Measurements from ENCODE around the gene FBXO48.

FBXO48 gene

DNA sequence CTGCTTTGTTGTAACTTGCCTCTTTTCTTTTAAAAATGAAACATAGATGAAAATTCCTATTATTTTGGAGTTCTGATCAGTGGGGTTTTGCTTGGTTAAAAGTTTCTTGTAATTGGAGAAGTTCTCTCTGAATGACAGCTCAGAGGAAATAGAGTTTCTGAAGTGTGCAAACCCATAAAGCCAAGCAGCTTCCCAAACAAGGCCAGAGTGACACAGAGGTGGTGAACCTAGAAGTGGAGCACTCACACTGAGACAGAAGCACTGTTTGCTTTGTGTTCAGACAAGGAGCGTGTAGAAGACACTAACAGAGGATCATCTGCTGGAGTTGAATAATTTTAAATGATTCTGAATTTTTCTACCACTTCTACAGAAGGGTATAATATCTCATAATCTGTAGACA is 49.2 kb downstream of the FBXO48 start:
- TF ChIP-seq L3MBTL2 (conservative IDR thresholded peaks at IDR 0.05) (no peak), CTBP1 (IDR thresholded peaks at IDR 0.05; ENCODE audit: borderline replicate concordance) (no peak), BHLHE40 (IDR thresholded peaks at IDR 0.05; ENCODE audit: borderline replicate concordance) (no peak), SP1 (IDR thresholded peaks at IDR 0.05) (no peak), FOXA1 (IDR thresholded peaks at IDR 0.05) (no peak), ZNF384 (IDR thresholded peaks at IDR 0.05) (no peak), FOXM1 (IDR thresholded peaks at IDR 0.05; ENCODE audit: borderline replicate concordance) (no peak), NFRKB (IDR thresholded peaks at IDR 0.05) (no peak), LEF1 (IDR thresholded peaks at IDR 0.05; ENCODE audit: borderline replicate concordance) (no peak)
- TF ChIP-seq, protein P1, sequence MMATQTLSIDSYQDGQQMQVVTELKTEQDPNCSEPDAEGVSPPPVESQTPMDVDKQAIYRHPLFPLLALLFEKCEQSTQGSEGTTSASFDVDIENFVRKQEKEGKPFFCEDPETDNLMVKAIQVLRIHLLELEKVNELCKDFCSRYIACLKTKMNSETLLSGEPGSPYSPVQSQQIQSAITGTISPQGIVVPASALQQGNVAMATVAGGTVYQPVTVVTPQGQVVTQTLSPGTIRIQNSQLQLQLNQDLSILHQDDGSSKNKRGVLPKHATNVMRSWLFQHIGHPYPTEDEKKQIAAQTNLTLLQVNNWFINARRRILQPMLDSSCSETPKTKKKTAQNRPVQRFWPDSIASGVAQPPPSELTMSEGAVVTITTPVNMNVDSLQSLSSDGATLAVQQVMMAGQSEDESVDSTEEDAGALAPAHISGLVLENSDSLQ (IDR thresholded peaks at IDR 0.05) = no peak
- CTCF ChIA-PET = no interaction called here
- POLR2A ChIA-PET = no interaction called here
- no peak for DNase-seq (ENCODE audit: extremely low spot score)

DNA sequence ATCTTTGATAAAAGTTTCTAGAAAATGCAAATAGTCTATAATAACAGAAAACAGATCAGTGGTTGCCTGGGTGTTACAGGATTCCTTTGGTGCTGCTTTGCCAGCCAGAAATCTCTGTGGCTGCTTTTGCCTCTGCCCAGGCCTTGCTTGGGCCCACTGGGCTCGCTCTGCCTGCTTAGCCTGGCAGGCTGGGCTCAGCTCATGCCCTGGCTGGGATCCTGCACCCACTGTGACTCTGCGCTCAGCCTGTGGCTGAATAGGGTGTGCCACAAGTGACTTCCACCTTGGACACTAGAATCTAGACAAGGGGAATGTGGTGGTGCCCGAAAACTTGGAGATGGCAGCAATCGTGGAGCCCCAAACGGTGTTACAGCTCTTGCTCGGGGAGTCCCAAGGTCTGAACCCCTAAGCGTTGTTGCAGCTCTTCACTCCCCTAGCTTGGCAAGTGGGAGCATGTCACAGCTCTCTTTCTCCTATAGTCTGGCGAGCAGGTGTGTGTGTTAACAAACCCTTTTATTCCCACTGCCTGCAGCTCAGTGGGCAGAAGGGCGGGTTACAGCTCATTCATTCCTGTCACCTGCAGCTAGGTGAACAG is 50.9 kb downstream of the FBXO48 start:
- DNase-seq (ENCODE audit: extremely low spot score) = no peak
- CTCF ChIA-PET = no interaction called here
- POLR2A ChIA-PET = no interaction called here
- no peak for TF ChIP-seq SUZ12 (IDR thresholded peaks at IDR 0.05)
- TF ChIP-seq LEF1 (IDR thresholded peaks at IDR 0.05; ENCODE audit: borderline replicate concordance) = no peak
- no peak for TF ChIP-seq ZNF384 (IDR thresholded peaks at IDR 0.05)
- no peak for TF ChIP-seq ELF4 (IDR thresholded peaks at IDR 0.05)
- TF ChIP-seq L3MBTL2 (conservative IDR thresholded peaks at IDR 0.05) = no peak
- no peak for TF ChIP-seq FOXA1 (IDR thresholded peaks at IDR 0.05)
- no peak for TF ChIP-seq TARDBP (IDR thresholded peaks at IDR 0.05)
- TF ChIP-seq CTBP1 (IDR thresholded peaks at IDR 0.05; ENCODE audit: borderline replicate concordance) = no peak
- TF ChIP-seq, protein P1 (IDR thresholded peaks at IDR 0.05) = no peak
- TF ChIP-seq FOXK2 (IDR thresholded peaks at IDR 0.05) = no peak

DNA sequence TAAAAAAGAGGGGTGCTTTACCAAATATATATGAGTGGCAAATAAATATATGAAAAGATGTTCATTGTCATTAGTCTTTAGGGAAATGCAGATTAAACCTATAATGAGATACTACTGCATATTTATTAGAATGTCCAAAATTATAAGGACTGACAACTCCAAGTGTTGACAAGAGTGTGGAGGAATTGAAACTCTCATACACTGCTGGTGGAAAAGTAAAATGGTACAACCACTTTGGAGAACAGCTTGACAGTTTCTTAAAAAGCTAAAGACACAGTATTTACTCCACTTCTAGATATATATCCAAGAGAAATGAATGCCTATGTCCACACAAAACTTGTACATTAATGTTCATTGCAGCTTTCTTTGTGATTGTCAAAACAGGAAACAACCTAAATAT is 51.6 kb downstream of the FBXO48 start:
- TF ChIP-seq, protein P1 (IDR thresholded peaks at IDR 0.05) = no peak
- TF ChIP-seq FOXM1 (IDR thresholded peaks at IDR 0.05; ENCODE audit: borderline replicate concordance) (no peak), LEF1 (IDR thresholded peaks at IDR 0.05; ENCODE audit: borderline replicate concordance) (no peak), HDGF (IDR thresholded peaks at IDR 0.05; ENCODE audit: borderline replicate concordance) (no peak), NFRKB (IDR thresholded peaks at IDR 0.05) (no peak), FOXA1 (IDR thresholded peaks at IDR 0.05) (no peak), TARDBP (IDR thresholded peaks at IDR 0.05) (no peak), L3MBTL2 (conservative IDR thresholded peaks at IDR 0.05) (no peak), CTBP1 (IDR thresholded peaks at IDR 0.05; ENCODE audit: borderline replicate concordance) (no peak), ARNT (IDR thresholded peaks at IDR 0.05) (no peak), SUZ12 (IDR thresholded peaks at IDR 0.05) (no peak), SP1 (IDR thresholded peaks at IDR 0.05) (no peak), BHLHE40 (IDR thresholded peaks at IDR 0.05; ENCODE audit: borderline replicate concordance) (no peak), ZNF384 (IDR thresholded peaks at IDR 0.05) (no peak), ELF4 (IDR thresholded peaks at IDR 0.05) (no peak), FOXK2 (IDR thresholded peaks at IDR 0.05) (no peak)
- POLR2A ChIA-PET = no interaction called here
- no peak for DNase-seq (ENCODE audit: extremely low spot score)
- CTCF ChIA-PET = no interaction called here

DNA sequence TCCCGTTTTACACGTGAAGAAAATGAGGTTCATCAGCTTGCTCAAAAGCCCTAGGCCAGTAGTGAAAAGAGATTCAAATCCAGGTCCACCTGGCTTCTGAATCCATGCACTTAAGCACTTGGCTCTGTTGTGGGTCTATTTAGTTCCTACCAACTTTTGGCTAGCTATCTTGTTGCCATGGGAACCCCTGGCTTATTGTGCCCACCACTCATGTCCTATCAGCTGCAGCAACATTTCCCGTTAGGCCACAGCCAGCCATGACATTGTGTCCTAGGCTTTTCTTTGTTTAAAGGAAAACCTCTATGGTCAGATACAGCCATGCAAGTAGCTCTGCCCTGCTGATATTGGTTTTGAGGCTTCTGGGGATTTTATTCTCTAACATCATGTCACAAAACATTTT is 52.2 kb downstream of the FBXO48 start:
- DNase-seq (ENCODE audit: extremely low spot score) = no peak
- CTCF ChIA-PET = no interaction called here
- no peak for TF ChIP-seq CTBP1 (IDR thresholded peaks at IDR 0.05; ENCODE audit: borderline replicate concordance)
- TF ChIP-seq FOXA1 (IDR thresholded peaks at IDR 0.05) = no peak
- POLR2A ChIA-PET = no interaction called here

GRCh38 chr2:68414452-68414851 is 52.6 kb downstream of the FBXO48 start:
- POLR2A ChIA-PET = no interaction called here
- TF ChIP-seq SUZ12 (IDR thresholded peaks at IDR 0.05) = no peak
- TF ChIP-seq SP1 (IDR thresholded peaks at IDR 0.05) = no peak
- TF ChIP-seq ELF4 (IDR thresholded peaks at IDR 0.05) = no peak
- no peak for TF ChIP-seq FOXK2 (IDR thresholded peaks at IDR 0.05)
- TF ChIP-seq BHLHE40 (IDR thresholded peaks at IDR 0.05; ENCODE audit: borderline replicate concordance) = no peak
- CTCF ChIA-PET = no interaction called here
- DNase-seq (ENCODE audit: extremely low spot score) = no peak

DNA sequence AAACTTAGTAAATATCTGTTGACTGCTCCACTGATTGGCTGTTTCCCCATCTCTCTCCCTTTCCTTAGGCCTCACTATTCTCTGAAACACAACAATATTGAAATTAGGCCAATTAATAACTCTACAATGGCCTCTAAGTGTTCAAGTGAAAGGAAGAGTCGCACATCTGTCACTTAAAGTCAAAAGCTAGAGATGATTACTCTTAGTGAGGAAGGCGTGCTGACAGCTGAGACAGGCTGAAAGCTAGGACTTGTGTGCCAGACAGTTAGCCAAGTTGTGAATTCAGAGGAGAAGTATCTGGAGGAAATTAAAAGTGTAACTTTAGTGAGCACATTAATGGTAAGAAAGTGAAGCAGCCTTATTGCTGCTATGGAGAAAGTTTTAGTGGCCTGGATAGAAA is 53.6 kb downstream of the FBXO48 start:
- ChIA-PET CTCF (no interaction called here), POLR2A (no interaction called here)
- DNase-seq (ENCODE audit: extremely low spot score) = no peak
- TF ChIP-seq BHLHE40 (IDR thresholded peaks at IDR 0.05; ENCODE audit: borderline replicate concordance) = no peak
- TF ChIP-seq, protein P1 (IDR thresholded peaks at IDR 0.05) = no peak

All from HEK293T (cell line).